ENCODE data around the gene C9orf40. TPM values are rescaled to one million over a fixed set of nuclear protein-coding genes. Genes with fewer than 3 reads are reported as not detected.

Gene C9orf40
- polyA plus RNA-seq, 3 donors: 0.44 to 1.1 (median 0.47) TPM

GRCh38 chr9:74974558-74974957 is 21.8 kb upstream of the C9orf40 start:
- WGBS (ENCODE audit: insufficient coverage): 100% methylated on average over 1 of the region's 1 CpG
- no peak overlapping the region for H2AFZ ChIP-seq (ENCODE audit: insufficient read depth, low read depth, low read length, poor library complexity, severe bottlenecking)
- TF ChIP-seq CTCF (IDR thresholded peaks at IDR 0.05): no peak

GRCh38 chr9:74973714-74974113 is 21.0 kb upstream of the C9orf40 start:
- Histone ChIP-seq H3K36me3 (replicated peaks in 1 of 2; ENCODE audit: control insufficient read depth in 1 of 2, insufficient read depth in 2 of 2, low read length in 2 of 2) (no peaks in the 10 kb centered on the region), H3K4me1 (ENCODE audit: control insufficient read depth in 1 of 2, insufficient read depth in 2 of 2, low read length in 2 of 2) (no peaks in the 10 kb centered on the region), H2AFZ (ENCODE audit: insufficient read depth, low read depth, low read length, poor library complexity, severe bottlenecking) (no peak overlapping the region), H3K27me3 (ENCODE audit: control insufficient read depth in 2 of 2, insufficient read depth in 2 of 2, low read length in 2 of 2) (no peaks in the 10 kb centered on the region), H3K4me2 (replicated peaks; ENCODE audit: extremely low read depth, low read length, poor library complexity, severe bottlenecking) (no peak overlapping the region), H3K27ac (ENCODE audit: low read depth in 1 of 2, low read length in 2 of 2) (no peak overlapping the region), H3K9me3 (replicated peaks in 1 of 2; ENCODE audit: control insufficient read depth in 1 of 2, insufficient read depth in 1 of 2, low read length in 2 of 2) (peaks cover 0 to 5% of the 10 kb centered on the region in 2 donors), H3K4me3 (replicated peaks in 1 of 3; ENCODE audit: low read depth in 2 of 3, low read length in 3 of 3) (no peak overlapping the region), H4K20me1 (ENCODE audit: insufficient read depth, low read length) (no peaks in the 10 kb centered on the region), H3K9ac (ENCODE audit: insufficient read depth, low read length, poor library complexity, severe bottlenecking) (no peak overlapping the region), H3K79me2 (ENCODE audit: insufficient read depth, low read length) (no peaks in the 10 kb centered on the region)
- no peaks in the 10 kb centered on the region for H3K4me1 Mint-ChIP-seq
- H3K27me3 Mint-ChIP-seq (ENCODE audit: low read depth in 3 of 3): peaks cover 0 to 2% (median 0%) of the 10 kb centered on the region in 3 donors
- peaks cover 6 to 10% of the 10 kb centered on the region in 2 donors for H3K36me3 Mint-ChIP-seq
- no peak for TF ChIP-seq CTCF (IDR thresholded peaks at IDR 0.05)
- H3K4me3 Mint-ChIP-seq: no peak overlapping the region
- H3K27ac Mint-ChIP-seq: no peak overlapping the region
- intact Hi-C loops (cut with micrococcal nuclease): no loop called here
- DNase-seq: no peak
- peaks cover 0 to 14% (median 5%) of the 10 kb centered on the region in 7 donors for H3K9me3 Mint-ChIP-seq

More at GRCh38 chr9:74974558-74974957, 21.8 kb upstream of the C9orf40 start:
- no peak overlapping the region for H3K9ac ChIP-seq (ENCODE audit: insufficient read depth, low read length, poor library complexity, severe bottlenecking)
- Mint-ChIP-seq H3K27ac (no peak overlapping the region), H3K36me3 (peaks cover 6 to 13% of the 10 kb centered on the region in 2 donors), H3K4me1 (no peaks in the 10 kb centered on the region), H3K4me3 (no peak overlapping the region), H3K27me3 (ENCODE audit: low read depth in 3 of 3) (peaks cover 0 to 2% (median 0%) of the 10 kb centered on the region in 3 donors), H3K9me3 (peaks cover 0 to 14% (median 5%) of the 10 kb centered on the region in 7 donors)
- no peaks in the 10 kb centered on the region for H4K20me1 ChIP-seq (ENCODE audit: insufficient read depth, low read length)
- H3K27ac ChIP-seq (ENCODE audit: low read depth in 1 of 2, low read length in 2 of 2): no peak overlapping the region
- H3K36me3 ChIP-seq (replicated peaks in 1 of 2; ENCODE audit: control insufficient read depth in 1 of 2, insufficient read depth in 2 of 2, low read length in 2 of 2): peaks cover 0 to 2% of the 10 kb centered on the region in 2 donors
- H3K79me2 ChIP-seq (ENCODE audit: insufficient read depth, low read length): no peaks in the 10 kb centered on the region
- no peak for DNase-seq
- no peaks in the 10 kb centered on the region for H3K27me3 ChIP-seq (ENCODE audit: control insufficient read depth in 2 of 2, insufficient read depth in 2 of 2, low read length in 2 of 2)
- peaks cover 0 to 5% of the 10 kb centered on the region in 2 donors for H3K9me3 ChIP-seq (replicated peaks in 1 of 2; ENCODE audit: control insufficient read depth in 1 of 2, insufficient read depth in 1 of 2, low read length in 2 of 2)
- H3K4me3 ChIP-seq (replicated peaks in 1 of 3; ENCODE audit: low read depth in 2 of 3, low read length in 3 of 3): no peak overlapping the region
- no peaks in the 10 kb centered on the region for H3K4me1 ChIP-seq (ENCODE audit: control insufficient read depth in 1 of 2, insufficient read depth in 2 of 2, low read length in 2 of 2)
- H3K4me2 ChIP-seq (replicated peaks; ENCODE audit: extremely low read depth, low read length, poor library complexity, severe bottlenecking): no peak overlapping the region
- intact Hi-C loops (cut with micrococcal nuclease): no loop called here
